AG04449 (cell line): Measurements from ENCODE around the gene FYB1.

Source experiments
- CTCF ChIA-PET: fragments of 350-600 bp; formaldehyde crosslinking; extraction: SDS; loops from one replicate; lab custom pipeline; 2021; ENCODE audit warnings: antibody characterized with exemption; lab: Yijun Ruan, JAX
- POLR2A ChIA-PET: fragments of 400-600, 350-600 bp; formaldehyde crosslinking; extraction: SDS; loops from one replicate; lab custom pipeline; 2020; ENCODE audit warnings: antibody characterized with exemption, inconsistent platforms; lab: Yijun Ruan, JAX
- DNase-seq: peaks from one replicate; pipeline ENCODE4 v3.0.0-alpha.2; 2010; ENCODE audit warnings: low read depth, low spot score
- H3K4me3 ChIP-seq: 2 replicates; pipeline ENCODE4 v1.5.1; 2011; ENCODE audit warnings: low read depth, mild to moderate bottlenecking, control low read depth, low read length
- TF ChIP-seq, protein P1 (sequence below): IDR thresholded peaks from one replicate; pipeline ENCODE4 v1.5.1; 2011; ENCODE audit warnings: mild to moderate bottlenecking, moderate library complexity, low read length, control low read depth, inconsistent platforms; ENCODE audit not compliant: insufficient read depth; ENCODE audit errors: missing control alignments

FYB1 gene

DNA sequence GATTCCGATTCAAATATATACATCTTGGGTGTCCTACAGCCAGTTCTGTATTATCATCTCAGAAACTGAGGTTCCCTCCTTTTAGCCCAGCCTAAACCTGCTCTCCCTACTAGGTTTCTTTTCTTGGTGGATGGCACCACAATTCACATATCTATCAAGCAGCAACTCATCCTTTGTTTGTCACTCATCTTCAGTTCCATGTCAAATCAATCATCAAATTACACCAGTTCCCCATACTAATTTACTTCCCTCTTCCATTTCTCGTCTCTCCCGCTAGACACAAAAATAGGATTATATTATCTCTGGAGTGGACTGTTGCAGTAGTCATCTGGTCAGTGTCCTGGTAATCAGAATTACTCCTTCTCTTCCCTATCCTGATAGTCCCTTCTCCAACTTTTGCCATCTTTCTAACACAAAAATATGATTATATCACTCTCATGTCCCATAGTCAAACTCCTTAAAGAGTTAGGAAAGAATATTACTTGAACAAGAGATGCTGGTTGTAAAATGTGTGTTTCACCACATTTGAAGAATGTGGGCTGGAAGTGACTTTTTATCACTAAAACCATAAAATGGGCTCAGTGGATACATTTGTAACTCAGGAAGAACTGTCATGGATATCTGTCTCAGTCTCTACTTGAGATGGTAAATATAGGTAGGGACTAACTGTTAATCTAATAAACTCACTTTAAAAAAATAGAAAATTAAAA, 76.1 kb downstream of the FYB1 start:
- POLR2A ChIA-PET: no interaction called here

DNA sequence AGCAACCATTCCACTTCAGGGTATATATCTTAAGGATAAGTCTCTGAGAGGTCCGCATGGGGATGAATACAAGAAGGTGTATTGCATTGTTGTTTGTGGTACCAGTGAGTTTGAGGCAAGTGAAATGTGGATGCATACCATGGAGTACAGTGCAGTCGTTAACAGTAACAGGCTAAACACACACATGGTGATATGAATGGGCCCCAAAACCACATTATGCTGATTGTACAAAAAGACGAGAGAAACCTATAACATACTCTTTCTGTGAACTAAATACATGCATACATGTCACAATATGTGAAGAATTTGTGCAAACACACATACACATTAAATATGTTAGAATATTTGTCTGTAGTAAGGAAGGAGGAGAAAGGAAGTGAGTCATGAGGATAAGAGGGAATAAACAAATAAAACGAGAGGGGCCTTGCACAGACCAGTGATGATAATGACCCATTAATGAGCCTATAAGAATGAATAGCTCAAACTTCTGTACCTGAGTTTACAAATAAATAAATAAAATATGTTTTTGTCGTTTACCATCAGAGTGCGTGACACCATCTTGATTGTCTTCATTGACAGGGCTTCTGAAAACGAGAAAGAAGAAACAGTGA, 78.7 kb downstream of the FYB1 start:
- H3K4me3 ChIP-seq: no peak overlapping the region
- TF ChIP-seq, protein P1, sequence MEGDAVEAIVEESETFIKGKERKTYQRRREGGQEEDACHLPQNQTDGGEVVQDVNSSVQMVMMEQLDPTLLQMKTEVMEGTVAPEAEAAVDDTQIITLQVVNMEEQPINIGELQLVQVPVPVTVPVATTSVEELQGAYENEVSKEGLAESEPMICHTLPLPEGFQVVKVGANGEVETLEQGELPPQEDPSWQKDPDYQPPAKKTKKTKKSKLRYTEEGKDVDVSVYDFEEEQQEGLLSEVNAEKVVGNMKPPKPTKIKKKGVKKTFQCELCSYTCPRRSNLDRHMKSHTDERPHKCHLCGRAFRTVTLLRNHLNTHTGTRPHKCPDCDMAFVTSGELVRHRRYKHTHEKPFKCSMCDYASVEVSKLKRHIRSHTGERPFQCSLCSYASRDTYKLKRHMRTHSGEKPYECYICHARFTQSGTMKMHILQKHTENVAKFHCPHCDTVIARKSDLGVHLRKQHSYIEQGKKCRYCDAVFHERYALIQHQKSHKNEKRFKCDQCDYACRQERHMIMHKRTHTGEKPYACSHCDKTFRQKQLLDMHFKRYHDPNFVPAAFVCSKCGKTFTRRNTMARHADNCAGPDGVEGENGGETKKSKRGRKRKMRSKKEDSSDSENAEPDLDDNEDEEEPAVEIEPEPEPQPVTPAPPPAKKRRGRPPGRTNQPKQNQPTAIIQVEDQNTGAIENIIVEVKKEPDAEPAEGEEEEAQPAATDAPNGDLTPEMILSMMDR: no peak
- ChIA-PET POLR2A (no interaction called here), CTCF (interaction anchor here (0.8 kb wide), 1 partner anchor 142 kb away, joined by 3 read pairs; no protein-coding TSS in a partner anchor)
- DNase-seq: no peak

More for the DNA sequence above, 76.1 kb downstream of the FYB1 start:
- TF ChIP-seq, protein P1: no peak
- no peak for DNase-seq
- H3K4me3 ChIP-seq: no peak overlapping the region
- CTCF ChIA-PET: interaction anchor here (0.6 to 2.9 kb wide), 4 partner anchors 63 to 142 kb away, joined by 3 to 13 read pairs (median 4); no protein-coding TSS in a partner anchor

- peak; percentile 37 for DNase-seq
- CTCF ChIA-PET: interaction anchor here (1.8 kb wide), 1 partner anchor 144 kb away, joined by 5 read pairs; no protein-coding TSS in a partner anchor
- TF ChIP-seq, protein P1: no peak
- H3K4me3 ChIP-seq: no peak overlapping the region
- POLR2A ChIA-PET: no interaction called here
Observed at GRCh38 chr5:39138892-39139291, 80.5 kb downstream of the FYB1 start.

GRCh38 chr5:39137819-39138451, 81.4 kb downstream of the FYB1 start:
- DNase-seq: no peak
- no peak overlapping the region for H3K4me3 ChIP-seq
- POLR2A ChIA-PET: no interaction called here
- CTCF ChIA-PET: interaction anchor here (1.8 kb wide), 1 partner anchor 145 kb away, joined by 5 read pairs; no protein-coding TSS in a partner anchor
- TF ChIP-seq, protein P1: no peak

- POLR2A ChIA-PET: no interaction called here
- CTCF ChIA-PET: interaction anchor here (1.8 kb wide), 1 partner anchor 145 kb away, joined by 5 read pairs; no protein-coding TSS in a partner anchor
- no peak for DNase-seq
Observed at GRCh38 chr5:39137391-39137790, 82.0 kb downstream of the FYB1 start.

More at GRCh38 chr5:39137391-39137790, 82.0 kb downstream of the FYB1 start:
- TF ChIP-seq, protein P1: no peak
- H3K4me3 ChIP-seq: no peak overlapping the region
